GM12872 (cell line): ENCODE data around the gene DUSP9.

ENCODE experiments used
- TF ChIP-seq, protein P1 (sequence below): IDR thresholded peaks from 3 replicates; pipeline ENCODE4 v1.5.1; 2011; ENCODE audit warnings: low read depth, mild to moderate bottlenecking, low read length, moderate library complexity; ENCODE audit not compliant: insufficient read depth

Gene DUSP9

GRCh38 chrX:153612413-153612812, 34.6 kb upstream of the DUSP9 start:
- TF ChIP-seq, protein P1, sequence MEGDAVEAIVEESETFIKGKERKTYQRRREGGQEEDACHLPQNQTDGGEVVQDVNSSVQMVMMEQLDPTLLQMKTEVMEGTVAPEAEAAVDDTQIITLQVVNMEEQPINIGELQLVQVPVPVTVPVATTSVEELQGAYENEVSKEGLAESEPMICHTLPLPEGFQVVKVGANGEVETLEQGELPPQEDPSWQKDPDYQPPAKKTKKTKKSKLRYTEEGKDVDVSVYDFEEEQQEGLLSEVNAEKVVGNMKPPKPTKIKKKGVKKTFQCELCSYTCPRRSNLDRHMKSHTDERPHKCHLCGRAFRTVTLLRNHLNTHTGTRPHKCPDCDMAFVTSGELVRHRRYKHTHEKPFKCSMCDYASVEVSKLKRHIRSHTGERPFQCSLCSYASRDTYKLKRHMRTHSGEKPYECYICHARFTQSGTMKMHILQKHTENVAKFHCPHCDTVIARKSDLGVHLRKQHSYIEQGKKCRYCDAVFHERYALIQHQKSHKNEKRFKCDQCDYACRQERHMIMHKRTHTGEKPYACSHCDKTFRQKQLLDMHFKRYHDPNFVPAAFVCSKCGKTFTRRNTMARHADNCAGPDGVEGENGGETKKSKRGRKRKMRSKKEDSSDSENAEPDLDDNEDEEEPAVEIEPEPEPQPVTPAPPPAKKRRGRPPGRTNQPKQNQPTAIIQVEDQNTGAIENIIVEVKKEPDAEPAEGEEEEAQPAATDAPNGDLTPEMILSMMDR = no peak

GRCh38 chrX:153614818-153615217, 32.2 kb upstream of the DUSP9 start:
- TF ChIP-seq, protein P1 = no peak

DNA sequence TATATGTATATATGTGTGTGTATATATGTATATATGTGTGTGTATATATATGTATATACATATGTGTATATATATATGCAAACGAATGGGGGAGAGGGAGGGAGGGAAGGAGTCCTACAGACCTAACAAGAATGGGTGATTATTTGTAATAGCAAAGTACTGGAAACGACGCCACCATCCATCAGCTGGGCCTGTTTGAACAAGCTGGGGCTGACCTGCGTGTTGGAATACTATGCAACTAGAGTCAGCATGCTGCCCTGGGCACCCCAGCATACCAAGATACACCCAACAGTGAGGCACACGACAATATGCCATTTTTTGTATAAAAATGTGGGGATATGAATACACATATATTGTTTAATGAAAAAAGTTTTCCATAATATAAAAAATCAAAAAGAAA, 26.4 kb upstream of the DUSP9 start:
- TF ChIP-seq, protein P1 = no peak

DNA sequence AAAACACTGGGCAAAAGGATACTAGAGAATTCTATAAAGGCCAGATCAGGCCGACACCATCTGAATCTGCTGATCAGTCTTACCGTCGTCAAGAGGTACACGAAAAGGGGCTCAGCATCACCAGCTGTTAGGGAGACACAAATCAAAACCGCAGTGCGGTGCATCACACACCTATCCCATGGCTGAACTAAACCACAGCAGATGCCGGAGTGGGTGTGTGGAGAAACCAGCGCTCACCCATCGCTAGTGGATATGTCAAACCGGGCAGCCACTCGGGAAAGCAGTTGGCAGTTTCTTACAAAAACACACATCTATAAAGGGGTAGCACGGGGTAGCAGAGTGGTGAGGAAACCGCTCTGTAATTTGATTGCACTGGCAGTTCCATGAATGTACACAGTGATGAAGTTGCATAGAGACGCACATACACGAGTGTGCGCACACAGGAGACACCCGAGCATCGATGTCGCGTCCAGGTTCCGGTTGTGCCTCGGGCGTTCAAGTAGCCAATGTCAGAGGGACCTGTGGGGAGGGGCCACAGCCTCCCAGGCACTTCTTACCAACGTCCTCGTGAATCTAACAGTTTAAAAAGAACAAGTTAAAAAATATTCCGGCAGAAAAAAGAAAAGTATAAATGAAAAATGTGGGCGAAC, 24.9 kb upstream of the DUSP9 start:
- TF ChIP-seq, protein P1 = no peak

GRCh38 chrX:153622661-153623309, 24.2 kb upstream of the DUSP9 start:
- TF ChIP-seq, protein P1 = no peak

GRCh38 chrX:153623310-153624029, 23.5 kb upstream of the DUSP9 start:
- TF ChIP-seq, protein P1 = no peak
